Activated T-cell treated with anti-CD3 and anti-CD28 coated beads for 1 hour (primary cell): ENCODE measurements around the gene S1PR4.
"Not testable (repeated sequence)": the region's sequence is repeated elsewhere in the genome, so short reads cannot be mapped to it uniquely, and the experiment has no call there.

Experiments
- DNase-seq: peaks from one replicate; pipeline ENCODE4 v3.0.0-alpha.2; 2020; ENCODE audit warnings: low read depth

S1PR4 gene

DNA sequence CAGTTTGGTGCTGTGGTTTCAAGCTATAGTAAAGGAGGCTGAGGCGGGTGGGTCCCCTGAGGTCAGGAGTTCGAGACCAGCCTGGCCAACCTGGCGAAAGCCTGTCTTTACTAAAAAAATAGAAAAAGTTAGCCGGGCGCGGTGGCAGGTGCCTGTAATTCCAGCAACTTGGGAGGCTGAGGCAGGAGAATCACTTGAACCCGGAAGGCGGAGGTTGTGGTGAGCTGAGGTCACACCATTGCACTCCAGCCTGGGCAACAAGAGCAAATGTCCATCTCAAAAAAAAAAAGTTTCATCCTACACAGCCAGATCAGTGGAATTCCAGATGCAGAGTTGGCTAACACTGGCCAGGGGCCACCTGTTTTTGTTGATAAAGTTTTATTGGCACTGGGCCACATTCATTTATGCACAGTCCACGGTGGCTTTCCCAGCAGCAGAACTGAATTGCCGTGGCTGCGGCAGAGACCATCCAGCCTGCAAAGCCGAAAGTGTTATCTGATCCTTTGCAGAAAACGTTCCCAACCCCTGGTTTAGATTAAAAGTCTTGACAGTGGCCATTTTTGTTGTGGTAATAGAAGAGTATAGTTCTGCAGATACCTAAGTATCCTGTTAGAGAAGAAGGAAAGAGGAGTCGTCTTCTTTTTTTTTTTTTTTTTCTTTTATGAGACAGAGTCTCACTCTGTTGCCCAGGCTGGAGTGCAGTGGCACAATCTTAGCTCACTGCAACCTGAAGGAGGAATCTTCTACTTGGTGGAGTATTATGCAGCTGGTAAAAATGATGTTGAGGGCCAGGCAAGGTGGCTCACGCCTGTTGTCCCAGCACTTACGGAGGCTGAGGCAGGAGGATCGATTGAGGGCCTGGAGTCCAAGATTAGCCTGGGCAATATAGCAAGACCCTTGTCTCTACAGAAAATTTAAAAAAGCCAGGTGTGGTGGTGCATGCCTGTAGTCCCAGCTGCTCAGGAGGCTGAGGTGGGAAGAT, 15.8 kb downstream of the S1PR4 start:
- no peak for DNase-seq

DNA sequence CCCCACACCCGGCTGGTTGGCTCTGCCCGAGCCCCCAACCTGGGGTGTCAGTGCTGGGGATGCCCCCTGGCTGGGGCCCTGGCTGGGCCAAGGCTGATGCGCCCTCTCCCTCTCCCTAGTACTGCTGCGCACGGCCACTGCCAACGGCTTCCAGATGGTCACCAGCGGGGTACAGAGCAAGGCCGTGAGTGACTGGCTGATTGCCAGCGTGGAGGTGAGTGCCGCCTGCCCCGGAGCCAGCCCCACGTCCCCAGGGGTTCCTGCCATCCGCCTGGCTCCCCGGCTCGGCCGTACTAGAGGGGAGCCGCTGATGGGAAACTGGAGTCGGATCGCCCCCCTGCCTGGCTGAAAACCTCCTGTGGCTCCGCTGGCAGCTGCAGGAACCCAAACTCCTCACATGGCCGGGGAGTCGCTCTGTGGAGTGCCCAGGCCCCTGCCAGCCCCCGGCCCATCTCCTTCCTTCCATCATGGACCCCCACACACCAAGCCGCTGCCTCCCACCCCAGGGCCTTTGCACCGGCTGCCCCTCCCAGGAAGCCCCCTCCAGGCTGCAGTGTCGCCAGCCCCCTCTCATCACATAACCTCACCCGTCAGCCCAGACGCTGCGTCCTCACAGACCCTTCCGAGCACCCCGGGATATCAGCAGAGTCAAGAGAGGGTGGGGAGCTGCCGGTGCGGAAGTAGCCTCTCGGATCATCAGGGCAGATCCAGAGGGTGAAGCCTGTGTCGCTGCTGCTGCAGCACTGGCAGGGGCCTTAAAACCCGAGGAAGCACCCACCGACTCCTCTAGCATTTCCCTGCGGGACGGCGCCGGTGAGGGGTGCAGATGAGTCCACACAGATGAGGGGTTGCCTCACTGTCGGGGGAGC, 17.7 kb downstream of the S1PR4 start:
- no peak for DNase-seq

DNA sequence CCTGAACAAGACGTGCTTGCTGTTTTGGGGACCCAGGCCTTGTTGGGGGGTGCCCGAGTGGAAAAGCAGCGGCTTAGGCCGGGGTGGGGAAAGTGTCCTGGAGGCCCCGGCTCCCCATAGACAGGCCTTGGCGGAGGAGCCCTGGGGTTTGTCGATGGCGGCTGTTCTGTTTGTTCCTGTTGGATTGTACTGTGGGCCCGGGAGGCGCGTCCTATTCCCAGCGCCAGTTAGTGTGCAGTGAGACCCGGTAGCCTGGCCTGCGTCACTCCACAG, 18.3 kb downstream of the S1PR4 start:
- no peak for DNase-seq

DNA sequence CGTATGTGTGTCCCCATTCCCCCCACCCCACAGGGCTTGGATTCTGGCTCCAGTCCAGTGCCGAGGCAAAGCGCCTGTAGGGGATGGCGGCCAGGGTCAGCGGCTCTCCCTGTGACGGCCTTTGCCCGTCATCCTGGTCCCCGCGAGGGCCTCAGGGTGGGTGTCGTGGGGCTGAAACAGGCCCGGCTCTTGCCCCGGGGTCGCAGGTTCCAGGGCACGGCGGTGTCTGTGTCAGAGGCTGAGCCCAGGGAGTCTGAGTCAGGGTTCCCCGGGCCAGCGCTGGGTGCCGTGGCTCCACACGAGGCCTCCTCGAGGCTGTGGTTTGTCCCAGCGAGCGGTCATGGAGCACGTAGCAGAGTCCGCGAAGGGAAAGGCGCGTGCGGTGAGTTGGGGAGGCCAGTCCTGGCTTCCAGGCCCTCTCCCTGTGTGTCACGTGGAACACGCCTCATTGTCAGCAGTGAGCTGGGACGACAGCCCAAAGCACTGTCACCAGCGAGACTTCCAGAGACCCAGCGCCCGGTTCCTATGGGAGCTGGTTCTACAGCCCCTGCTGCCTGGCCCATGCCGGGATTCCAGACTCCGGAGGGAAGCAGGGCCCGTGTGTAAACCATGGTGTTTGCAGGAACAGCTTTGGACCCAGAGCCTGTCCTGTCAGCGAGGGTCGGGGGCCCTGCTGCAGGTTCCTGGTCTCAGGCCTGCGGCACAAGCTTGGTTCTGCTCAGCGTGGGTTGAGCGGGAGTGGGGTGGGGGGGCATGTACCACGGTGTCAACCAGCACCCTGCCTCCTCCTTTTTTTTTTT, 20.5 kb downstream of the S1PR4 start:
- no peak for DNase-seq

GRCh38 chr19:3201072-3201700, 22.6 kb downstream of the S1PR4 start:
- no peak for DNase-seq

GRCh38 chr19:3201911-3202310, 23.3 kb downstream of the S1PR4 start:
- DNase-seq, result no peak

GRCh38 chr19:3202346-3202745, 23.8 kb downstream of the S1PR4 start:
- DNase-seq, result no peak

DNA sequence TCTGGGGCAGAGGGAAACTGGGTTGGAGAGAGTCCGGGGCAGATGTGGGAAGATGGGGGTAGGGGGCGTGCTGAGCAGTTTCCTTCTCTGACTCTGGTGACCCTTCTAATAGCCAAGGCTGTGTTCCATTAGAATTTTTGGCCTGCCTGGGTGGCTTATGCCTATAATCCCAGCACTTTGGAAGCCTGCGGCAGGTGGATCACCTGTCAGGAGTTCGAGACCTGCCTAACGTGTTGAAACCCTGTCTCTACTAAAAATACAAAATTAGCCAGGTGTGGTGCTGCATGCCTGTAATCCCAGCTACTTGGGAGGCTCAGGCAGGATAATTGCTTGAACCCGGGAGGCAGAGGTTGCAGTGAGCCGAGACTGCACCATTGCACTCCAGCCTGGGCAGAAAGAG, 24.3 kb downstream of the S1PR4 start:
- not testable (repeated sequence) for DNase-seq

GRCh38 chr19:3203805-3204645, 25.5 kb downstream of the S1PR4 start:
- DNase-seq, result no peak

GRCh38 chr19:3204646-3205275, 26.2 kb downstream of the S1PR4 start:
- DNase-seq, result no peak

DNA sequence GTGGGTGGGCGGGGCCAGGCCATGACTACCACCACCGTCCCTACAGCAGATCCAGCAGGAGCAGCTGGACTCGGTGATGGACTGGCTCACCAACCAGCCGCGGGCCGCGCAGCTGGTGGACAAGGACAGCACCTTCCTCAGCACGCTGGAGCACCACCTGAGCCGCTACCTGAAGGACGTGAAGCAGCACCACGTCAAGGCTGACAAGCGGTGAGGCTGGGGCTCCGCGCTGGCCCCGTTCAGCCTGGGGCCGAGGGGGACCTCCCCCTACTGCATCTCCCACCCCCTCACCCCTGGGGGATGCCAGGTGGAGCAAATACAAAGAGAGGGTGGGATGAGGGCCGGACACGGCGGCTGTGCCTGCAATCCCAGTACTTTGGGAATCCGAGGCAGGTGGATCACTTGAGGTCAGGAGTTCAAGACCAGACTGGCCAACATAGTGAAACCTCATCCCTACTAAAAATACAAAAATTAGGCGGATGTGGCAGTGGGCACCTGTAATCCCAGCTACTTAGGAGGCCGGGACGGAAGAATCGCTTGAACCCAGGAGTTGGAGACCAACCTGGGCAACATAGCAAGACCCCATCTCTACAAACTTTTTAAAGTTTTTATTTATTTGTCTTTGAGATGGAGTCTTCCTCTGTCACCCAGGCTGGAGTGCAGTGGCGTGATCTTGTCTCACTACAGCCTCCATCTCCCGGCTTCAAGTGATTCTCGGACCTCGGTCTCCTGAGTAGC, 27.8 kb downstream of the S1PR4 start:
- no peak for DNase-seq

DNA sequence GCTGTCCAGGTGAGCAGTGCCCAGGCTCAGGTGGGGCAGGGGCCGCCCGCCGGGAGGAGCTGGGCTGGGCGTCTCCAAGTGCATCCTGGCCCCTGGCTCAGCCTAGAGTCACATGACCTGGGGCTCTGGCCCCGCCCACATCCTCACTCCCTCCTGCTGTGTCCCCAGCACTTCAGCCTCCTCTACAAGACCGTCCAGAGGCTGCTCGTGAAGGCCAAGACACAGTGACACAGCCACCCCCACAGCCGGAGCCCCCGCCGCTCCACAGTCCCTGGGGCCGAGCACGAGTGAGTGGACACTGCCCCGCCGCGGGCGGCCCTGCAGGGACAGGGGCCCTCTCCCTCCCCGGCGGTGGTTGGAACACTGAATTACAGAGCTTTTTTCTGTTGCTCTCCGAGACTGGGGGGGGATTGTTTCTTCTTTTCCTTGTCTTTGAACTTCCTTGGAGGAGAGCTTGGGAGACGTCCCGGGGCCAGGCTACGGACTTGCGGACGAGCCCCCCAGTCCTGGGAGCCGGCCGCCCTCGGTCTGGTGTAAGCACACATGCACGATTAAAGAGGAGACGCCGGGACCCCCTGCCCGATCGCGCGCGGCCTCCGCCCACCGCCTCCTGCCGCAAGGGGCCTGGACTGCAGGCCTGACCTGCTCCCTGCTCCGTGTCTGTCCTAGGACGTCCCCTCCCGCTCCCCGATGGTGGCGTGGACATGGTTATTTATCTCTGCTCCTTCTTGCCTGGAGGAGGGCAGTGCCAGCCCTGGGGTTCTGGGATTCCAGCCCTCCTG, 29.1 kb downstream of the S1PR4 start:
- no peak for DNase-seq

- DNase-seq, result no peak
These were observed 30.0 kb downstream of the S1PR4 start for GRCh38 chr19:3208317-3209207.

- peak; percentile 71 for DNase-seq
These were observed 31.9 kb downstream of the S1PR4 start for GRCh38 chr19:3210347-3211017.

GRCh38 chr19:3211191-3211590, 32.6 kb downstream of the S1PR4 start:
- DNase-seq, result no peak

- DNase-seq, result no peak
These were observed 34.6 kb downstream of the S1PR4 start for GRCh38 chr19:3213159-3213558.

DNA sequence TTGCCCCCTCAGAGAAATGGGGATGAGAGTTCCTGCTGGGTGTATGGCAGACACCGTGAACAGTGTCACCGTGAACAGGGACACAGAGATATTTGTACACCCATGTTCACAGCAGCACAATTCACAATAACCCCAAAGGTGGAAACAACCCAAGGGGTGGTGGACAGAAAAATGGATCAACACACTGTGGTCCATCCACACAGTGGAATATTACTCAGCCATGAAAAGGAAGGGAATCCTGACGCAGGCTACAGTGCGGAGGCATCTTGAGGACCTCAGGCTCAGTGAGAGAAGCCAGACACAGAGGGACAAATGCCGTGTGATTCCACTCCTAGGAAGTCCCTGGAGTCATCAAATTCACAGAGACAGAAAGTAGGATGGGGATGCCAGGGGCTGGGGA, 38.3 kb downstream of the S1PR4 start:
- no peak for DNase-seq
